ENCODE data around the gene CIBAR2. TPM values are rescaled to one million over a fixed set of nuclear protein-coding genes. Genes with fewer than 3 reads are reported as not detected.

Gene CIBAR2
- total RNA-seq, 1 donor from 2014 or later = not detected

- no peak for DNase-seq (ENCODE audit: low spot score)
- no peak for TF ChIP-seq CTCF (IDR thresholded peaks at IDR 0.05)
- Mint-ChIP-seq H3K36me3 (ENCODE audit: low read depth) (peaks cover 19% of the 10 kb centered on the region), H3K27me3 (ENCODE audit: low read depth) (no peaks in the 10 kb centered on the region), H3K27ac (ENCODE audit: unreplicated experiment) (no peak overlapping the region), H3K9me3 (ENCODE audit: low read depth) (no peaks in the 10 kb centered on the region), H3K4me3 (ENCODE audit: unreplicated experiment) (no peak overlapping the region), H3K4me1 (ENCODE audit: low read depth) (peaks cover 5% of the 10 kb centered on the region)
Measured at GRCh38 chr16:85079785-85080570, 32.3 kb downstream of the CIBAR2 start.

GRCh38 chr16:85078952-85079351 lies 33.3 kb downstream of the CIBAR2 start:
- no peak overlapping the region for H3K27ac Mint-ChIP-seq (ENCODE audit: unreplicated experiment)
- peaks cover 19% of the 10 kb centered on the region for H3K36me3 Mint-ChIP-seq (ENCODE audit: low read depth)
- no peak for DNase-seq (ENCODE audit: low spot score)
- H3K27me3 Mint-ChIP-seq (ENCODE audit: low read depth) = no peaks in the 10 kb centered on the region
- no peak overlapping the region for H3K4me3 Mint-ChIP-seq (ENCODE audit: unreplicated experiment)
- no peaks in the 10 kb centered on the region for H3K9me3 Mint-ChIP-seq (ENCODE audit: low read depth)
- H3K4me1 Mint-ChIP-seq (ENCODE audit: low read depth) = peaks cover 5% of the 10 kb centered on the region
- no peak for TF ChIP-seq CTCF (IDR thresholded peaks at IDR 0.05)

GRCh38 chr16:85078226-85078625 lies 34.0 kb downstream of the CIBAR2 start:
- DNase-seq (ENCODE audit: low spot score) = no peak
- Mint-ChIP-seq H3K9me3 (ENCODE audit: low read depth) (no peaks in the 10 kb centered on the region), H3K27me3 (ENCODE audit: low read depth) (no peaks in the 10 kb centered on the region), H3K4me1 (ENCODE audit: low read depth) (peaks cover 5% of the 10 kb centered on the region), H3K27ac (ENCODE audit: unreplicated experiment) (no peak overlapping the region), H3K4me3 (ENCODE audit: unreplicated experiment) (no peak overlapping the region), H3K36me3 (ENCODE audit: low read depth) (peaks cover 19% of the 10 kb centered on the region)
- no peak for TF ChIP-seq CTCF (IDR thresholded peaks at IDR 0.05)

- no peak for TF ChIP-seq CTCF (IDR thresholded peaks at IDR 0.05)
- Mint-ChIP-seq H3K36me3 (ENCODE audit: low read depth) (peaks cover 19% of the 10 kb centered on the region), H3K9me3 (ENCODE audit: low read depth) (no peaks in the 10 kb centered on the region), H3K27ac (ENCODE audit: unreplicated experiment) (no peak overlapping the region), H3K4me3 (ENCODE audit: unreplicated experiment) (no peak overlapping the region), H3K4me1 (ENCODE audit: low read depth) (peaks cover 5% of the 10 kb centered on the region), H3K27me3 (ENCODE audit: low read depth) (no peaks in the 10 kb centered on the region)
- no peak for DNase-seq (ENCODE audit: low spot score)
Measured at GRCh38 chr16:85077576-85078125, 34.6 kb downstream of the CIBAR2 start.

GRCh38 chr16:85077039-85077438 lies 35.2 kb downstream of the CIBAR2 start:
- DNase-seq (ENCODE audit: low spot score) = no peak
- no peak overlapping the region for H3K27ac Mint-ChIP-seq (ENCODE audit: unreplicated experiment)
- peaks cover 19% of the 10 kb centered on the region for H3K36me3 Mint-ChIP-seq (ENCODE audit: low read depth)
- no peak for TF ChIP-seq CTCF (IDR thresholded peaks at IDR 0.05)
- peaks cover under 1% of the 10 kb centered on the region for H3K4me1 Mint-ChIP-seq (ENCODE audit: low read depth)
- H3K4me3 Mint-ChIP-seq (ENCODE audit: unreplicated experiment) = no peak overlapping the region
- no peaks in the 10 kb centered on the region for H3K9me3 Mint-ChIP-seq (ENCODE audit: low read depth)
- no peaks in the 10 kb centered on the region for H3K27me3 Mint-ChIP-seq (ENCODE audit: low read depth)
